ENCODE measurements around the gene SPATA20.

The SPATA20 gene

GRCh38 chr17:50540560-50541401, 6.2 kb upstream of the SPATA20 start:
- H3K27me3 Mint-ChIP-seq: peaks cover 46% of the 10 kb centered on the region
- H3K36me3 Mint-ChIP-seq: no peaks in the 10 kb centered on the region
- DNase-seq: no peak
- H3K27ac Mint-ChIP-seq: no peak overlapping the region
- no peaks in the 10 kb centered on the region for H3K9me3 Mint-ChIP-seq
- H3K4me1 Mint-ChIP-seq: peaks cover 23% of the 10 kb centered on the region
- CTCF ChIA-PET: interaction anchor here (1.1 to 4.0 kb wide), 5 partner anchors 10 to 90 kb away, joined by 3 to 21 read pairs (median 8); no protein-coding TSS in a partner anchor
- H3K4me3 Mint-ChIP-seq: peak overlapping the region; percentile 77

- H3K27me3 Mint-ChIP-seq: peaks cover 47% of the 10 kb centered on the region
- no peaks in the 10 kb centered on the region for H3K9me3 Mint-ChIP-seq
- H3K36me3 Mint-ChIP-seq: no peaks in the 10 kb centered on the region
- peak overlapping the region; percentile 77 for H3K4me3 Mint-ChIP-seq
- CTCF ChIA-PET: interaction anchor here (1.0 to 4.0 kb wide), 7 partner anchors 10 to 89 kb away, joined by 3 to 21 read pairs (median 4); no protein-coding TSS in a partner anchor
- no peak for DNase-seq
- H3K4me1 Mint-ChIP-seq: peaks cover 23% of the 10 kb centered on the region
- H3K27ac Mint-ChIP-seq: no peak overlapping the region
Observed at GRCh38 chr17:50541402-50541715, 5.6 kb upstream of the SPATA20 start.

DNA sequence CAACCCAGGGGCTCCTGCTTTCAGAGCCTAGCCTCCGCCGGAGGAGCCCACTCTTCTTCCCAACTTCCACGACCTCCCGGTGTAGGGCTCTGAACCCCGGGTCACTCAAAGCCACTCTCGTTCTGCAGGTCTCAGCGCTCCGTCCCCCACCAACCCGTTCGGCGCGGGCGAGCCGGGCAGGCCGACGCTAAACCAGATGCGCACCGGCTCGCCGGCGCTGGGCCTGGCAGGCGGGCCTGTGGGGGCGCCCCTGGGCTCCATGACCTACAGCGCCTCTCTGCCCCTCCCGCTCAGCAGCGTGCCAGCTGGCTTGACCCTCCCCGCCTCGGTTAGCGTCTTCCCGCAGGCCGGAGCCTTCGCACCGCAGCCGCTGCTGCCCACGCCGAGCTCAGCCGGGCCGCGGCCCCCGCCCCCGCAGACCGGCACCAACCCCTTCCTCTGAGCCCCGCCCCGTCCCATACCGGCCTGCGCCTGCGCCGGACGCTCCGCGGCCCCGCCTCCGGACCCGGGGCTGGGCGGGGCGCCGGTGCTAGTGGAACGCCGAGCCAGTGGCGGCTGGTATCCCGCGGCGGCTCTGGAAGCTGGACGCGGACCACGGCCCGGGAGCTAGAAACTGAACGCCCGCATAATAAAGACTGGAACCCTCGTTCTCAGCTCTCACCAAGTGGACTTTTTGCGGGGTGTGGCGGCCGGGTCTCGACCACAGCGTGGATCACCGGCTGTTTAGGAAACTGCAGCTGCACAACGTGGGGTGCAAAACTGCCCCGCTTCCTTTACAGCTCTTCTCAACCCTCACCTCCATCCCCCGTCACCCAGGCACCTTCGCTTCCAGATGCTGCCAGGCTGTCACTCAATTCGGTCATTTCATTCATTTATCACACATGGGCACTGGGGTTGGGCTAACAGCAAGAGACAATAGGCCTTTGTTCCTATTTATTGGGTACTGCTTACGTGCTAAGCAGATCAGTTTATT, 5.0 kb upstream of the SPATA20 start:
- peak; percentile 88 for DNase-seq
- Mint-ChIP-seq H3K27me3 (peaks cover 48% of the 10 kb centered on the region), H3K4me1 (peaks cover 25% of the 10 kb centered on the region), H3K9me3 (no peaks in the 10 kb centered on the region), H3K27ac (peak overlapping the region; percentile 62), H3K4me3 (peak overlapping the region; percentile 77), H3K36me3 (no peaks in the 10 kb centered on the region)
- CTCF ChIA-PET: interaction anchor here (0.7 to 4.0 kb wide), 14 partner anchors 9 to 89 kb away, joined by 3 to 21 read pairs (median 4); no protein-coding TSS in a partner anchor

DNA sequence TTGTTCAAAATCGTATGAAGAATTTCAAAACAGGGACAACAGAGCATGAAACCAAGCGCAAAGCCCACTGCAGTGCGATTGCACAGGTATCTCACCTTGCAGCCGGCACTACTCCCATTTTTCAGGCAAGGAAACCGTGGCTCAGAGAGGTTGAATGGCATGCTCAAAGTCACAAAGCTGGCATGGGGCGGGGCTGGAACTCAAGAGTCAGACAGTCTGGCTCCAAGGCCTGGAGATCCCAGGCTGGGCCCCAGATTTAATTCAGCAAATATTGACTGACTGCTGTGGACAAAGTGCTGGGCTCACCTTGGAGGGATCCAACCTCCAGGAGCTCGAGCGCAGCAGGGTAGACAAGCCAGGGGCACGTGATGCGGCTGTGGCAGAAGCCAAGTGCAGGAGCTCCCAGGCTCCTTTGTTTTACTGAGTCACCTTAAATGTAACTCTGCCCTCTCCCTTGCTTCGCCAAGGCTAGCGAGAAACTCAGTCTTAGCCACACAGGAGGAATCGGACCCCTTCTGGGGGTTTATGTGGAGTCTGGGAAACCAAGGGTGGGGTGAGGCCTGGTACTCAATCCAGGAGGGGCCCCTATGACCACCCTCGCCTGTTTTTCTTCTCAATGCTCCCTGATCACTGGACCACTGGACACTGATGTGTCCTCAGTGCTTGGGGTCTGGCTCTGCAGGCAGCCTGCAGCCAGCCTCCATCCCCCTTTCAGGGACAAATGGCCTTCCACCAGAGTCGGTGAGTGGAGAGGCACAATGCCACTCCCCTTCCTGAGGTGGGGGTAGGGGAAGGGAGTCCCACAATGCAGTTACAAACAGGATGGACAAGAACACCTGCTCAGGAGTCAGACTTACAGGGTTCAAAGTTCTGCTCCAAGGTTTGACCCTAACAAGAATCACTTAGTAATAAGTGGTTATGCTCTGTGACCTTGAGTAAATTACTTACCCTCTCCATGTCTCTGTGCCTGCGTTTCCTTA, 3.9 kb upstream of the SPATA20 start:
- DNase-seq: no peak
- CTCF ChIA-PET: interaction anchor here (1.0 to 4.0 kb wide), 13 partner anchors 13 to 88 kb away, joined by 3 to 21 read pairs (median 4); no protein-coding TSS in a partner anchor
- Mint-ChIP-seq H3K27me3 (peaks cover 42% of the 10 kb centered on the region), H3K36me3 (no peaks in the 10 kb centered on the region), H3K9me3 (no peaks in the 10 kb centered on the region), H3K4me3 (peak overlapping the region; percentile 77), H3K4me1 (peaks cover 30% of the 10 kb centered on the region), H3K27ac (no peak overlapping the region)

GRCh38 chr17:50544516-50544915, 2.5 kb upstream of the SPATA20 start:
- Mint-ChIP-seq H3K4me1 (peaks cover 30% of the 10 kb centered on the region), H3K27me3 (peaks cover 42% of the 10 kb centered on the region), H3K4me3 (no peak overlapping the region), H3K36me3 (no peaks in the 10 kb centered on the region), H3K27ac (no peak overlapping the region), H3K9me3 (no peaks in the 10 kb centered on the region)
- CTCF ChIA-PET: interaction anchor here (1.3 to 4.0 kb wide), 3 partner anchors 11 to 86 kb away, joined by 3 to 12 read pairs (median 5); no protein-coding TSS in a partner anchor
- DNase-seq: no peak

DNA sequence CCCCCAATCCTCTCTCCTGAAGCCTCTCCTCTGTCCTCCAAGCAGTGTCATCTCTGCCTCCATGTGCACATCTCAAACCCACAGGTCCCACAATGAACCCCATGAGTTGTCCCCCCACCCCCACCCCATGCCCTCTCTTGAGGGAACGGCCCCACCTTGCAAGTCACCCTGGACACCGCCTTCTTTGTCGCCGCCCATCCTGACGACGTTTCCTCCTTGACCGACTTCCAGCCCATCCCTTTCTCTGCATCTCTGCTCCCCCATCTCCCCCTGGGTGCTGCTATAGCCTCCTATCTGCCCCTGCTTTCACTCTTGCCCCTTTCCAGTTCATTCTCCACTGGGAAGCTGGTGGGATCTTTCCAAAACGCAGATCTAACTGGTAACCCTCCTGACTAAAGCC, 1.7 kb upstream of the SPATA20 start:
- H3K36me3 Mint-ChIP-seq: no peaks in the 10 kb centered on the region
- H3K4me1 Mint-ChIP-seq: peaks cover 28% of the 10 kb centered on the region
- H3K27ac Mint-ChIP-seq: no peak overlapping the region
- peaks cover 42% of the 10 kb centered on the region for H3K27me3 Mint-ChIP-seq
- DNase-seq: no peak
- H3K4me3 Mint-ChIP-seq: no peak overlapping the region
- no peaks in the 10 kb centered on the region for H3K9me3 Mint-ChIP-seq
- CTCF ChIA-PET: interaction anchor here (0.8 to 1.7 kb wide), 2 partner anchors 80 to 86 kb away, joined by 4 read pairs; no protein-coding TSS in a partner anchor

- Mint-ChIP-seq H3K27ac (no peak overlapping the region), H3K36me3 (no peaks in the 10 kb centered on the region), H3K27me3 (peaks cover 36% of the 10 kb centered on the region), H3K9me3 (no peaks in the 10 kb centered on the region), H3K4me3 (peak overlapping the region; percentile 73), H3K4me1 (peaks cover 25% of the 10 kb centered on the region)
- no peak for DNase-seq
- CTCF ChIA-PET: interaction anchor here (1.1 to 2.1 kb wide), 8 partner anchors 35 to 306 kb away, joined by 3 to 25 read pairs (median 3); no protein-coding TSS in a partner anchor
Observed at GRCh38 chr17:50546701-50547034, 306 bp upstream of the SPATA20 start.

DNA sequence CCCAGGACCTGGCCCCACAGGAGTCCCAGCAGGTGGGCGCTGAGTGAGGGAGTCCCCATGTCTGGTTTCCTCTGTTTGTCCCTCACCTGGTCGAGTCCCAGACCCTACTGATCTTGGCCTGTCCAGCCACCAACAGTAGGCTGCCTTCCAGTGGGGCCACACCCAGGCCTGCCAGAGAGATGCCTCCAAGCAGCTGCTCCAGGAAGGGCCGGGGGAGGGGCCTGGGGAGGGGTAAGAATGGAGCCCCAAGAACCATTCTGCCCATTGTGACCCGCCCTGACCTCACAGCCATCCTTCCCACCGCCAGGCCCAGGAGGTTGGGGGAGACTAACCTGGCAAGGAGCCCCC, 736 bp downstream of the SPATA20 start:
- DNase-seq: no peak
- peaks cover 17% of the 10 kb centered on the region for H3K4me1 Mint-ChIP-seq
- H3K27ac Mint-ChIP-seq: peak overlapping the region; percentile 63
- peaks cover 31% of the 10 kb centered on the region for H3K27me3 Mint-ChIP-seq
- no peaks in the 10 kb centered on the region for H3K9me3 Mint-ChIP-seq
- H3K4me3 Mint-ChIP-seq: peak overlapping the region; percentile 73
- no peaks in the 10 kb centered on the region for H3K36me3 Mint-ChIP-seq
- CTCF ChIA-PET: interaction anchor here (1.0 to 2.1 kb wide), 3 partner anchors 38 to 147 kb away, joined by 3 to 25 read pairs (median 3); no protein-coding TSS in a partner anchor

- CTCF ChIA-PET: interaction anchor here (2.9 kb wide), 1 partner anchor 12 kb away, joined by 13 read pairs; the partner anchor contains the start of gene CACNA1G
- H3K27me3 Mint-ChIP-seq: peaks cover 36% of the 10 kb centered on the region
- no peak overlapping the region for H3K27ac Mint-ChIP-seq
- DNase-seq: no peak
- H3K9me3 Mint-ChIP-seq: no peaks in the 10 kb centered on the region
- no peak overlapping the region for H3K4me3 Mint-ChIP-seq
- peaks cover 13% of the 10 kb centered on the region for H3K4me1 Mint-ChIP-seq
- H3K36me3 Mint-ChIP-seq: no peaks in the 10 kb centered on the region
Observed at GRCh38 chr17:50548831-50549230, 1.9 kb downstream of the SPATA20 start.

DNA sequence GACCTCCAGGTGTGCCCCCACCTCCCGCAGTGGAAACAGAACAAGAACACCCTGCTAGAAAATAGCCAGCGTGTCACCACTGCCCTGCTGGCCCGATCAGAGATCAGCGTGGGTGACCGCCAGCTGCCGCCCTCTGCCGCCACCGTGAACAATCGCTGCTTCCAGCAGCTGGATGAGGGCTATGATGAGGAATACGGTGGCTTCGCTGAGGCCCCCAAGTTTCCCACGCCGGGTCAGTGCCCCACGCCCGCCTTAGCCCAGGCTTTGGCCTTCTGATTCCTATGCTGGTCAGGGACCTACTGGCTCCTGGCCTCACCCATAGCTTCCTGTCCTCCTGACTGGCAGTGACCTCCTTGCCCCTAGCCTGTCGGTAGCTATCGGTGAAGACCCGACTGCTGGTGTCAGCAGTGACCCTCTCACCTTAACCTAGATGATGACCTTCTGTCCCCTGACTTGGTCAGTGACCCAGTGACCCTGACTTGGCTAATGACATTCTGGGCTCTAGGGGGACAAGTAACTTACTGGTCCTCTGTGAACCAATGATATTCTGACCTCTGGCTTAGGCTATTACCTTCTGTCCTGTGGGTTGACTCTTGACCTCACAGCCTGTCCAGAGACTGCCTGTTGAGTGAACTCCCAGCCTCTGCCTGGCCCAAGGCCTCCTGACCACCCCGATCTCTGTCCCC, 2.4 kb downstream of the SPATA20 start:
- CTCF ChIA-PET: interaction anchor here (2.0 to 3.4 kb wide), 4 partner anchors 11 to 145 kb away, joined by 5 to 22 read pairs (median 10); partner anchors contain the start of gene CACNA1G
- DNase-seq: no peak
- H3K36me3 Mint-ChIP-seq: no peaks in the 10 kb centered on the region
- peaks cover 9% of the 10 kb centered on the region for H3K4me1 Mint-ChIP-seq
- no peak overlapping the region for H3K27ac Mint-ChIP-seq
- no peak overlapping the region for H3K4me3 Mint-ChIP-seq
- H3K27me3 Mint-ChIP-seq: peaks cover 30% of the 10 kb centered on the region
- H3K9me3 Mint-ChIP-seq: no peaks in the 10 kb centered on the region

DNA sequence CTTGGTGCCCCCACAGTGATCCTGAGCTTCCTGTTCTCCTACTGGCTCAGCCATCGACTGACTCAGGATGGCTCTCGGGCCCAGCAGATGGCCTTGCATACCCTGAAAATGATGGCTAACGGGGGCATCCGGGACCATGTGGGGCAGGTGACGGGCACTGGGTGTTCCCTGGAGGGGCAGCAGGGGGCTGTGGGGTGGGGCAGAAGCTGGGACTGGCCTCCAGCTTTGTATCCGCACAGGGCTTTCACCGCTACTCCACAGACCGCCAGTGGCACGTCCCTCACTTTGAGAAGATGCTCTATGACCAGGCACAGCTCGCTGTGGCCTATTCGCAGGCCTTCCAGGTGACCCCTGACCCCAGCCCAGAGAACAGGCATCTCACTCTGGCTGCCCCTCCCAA, 3.0 kb downstream of the SPATA20 start:
- Mint-ChIP-seq H3K4me3 (no peak overlapping the region), H3K27ac (no peak overlapping the region), H3K27me3 (peaks cover 25% of the 10 kb centered on the region), H3K36me3 (no peaks in the 10 kb centered on the region), H3K4me1 (peaks cover 7% of the 10 kb centered on the region), H3K9me3 (no peaks in the 10 kb centered on the region)
- no peak for DNase-seq
- CTCF ChIA-PET: interaction anchor here (2.0 to 3.4 kb wide), 4 partner anchors 11 to 145 kb away, joined by 5 to 22 read pairs (median 10); partner anchors contain the start of gene CACNA1G

DNA sequence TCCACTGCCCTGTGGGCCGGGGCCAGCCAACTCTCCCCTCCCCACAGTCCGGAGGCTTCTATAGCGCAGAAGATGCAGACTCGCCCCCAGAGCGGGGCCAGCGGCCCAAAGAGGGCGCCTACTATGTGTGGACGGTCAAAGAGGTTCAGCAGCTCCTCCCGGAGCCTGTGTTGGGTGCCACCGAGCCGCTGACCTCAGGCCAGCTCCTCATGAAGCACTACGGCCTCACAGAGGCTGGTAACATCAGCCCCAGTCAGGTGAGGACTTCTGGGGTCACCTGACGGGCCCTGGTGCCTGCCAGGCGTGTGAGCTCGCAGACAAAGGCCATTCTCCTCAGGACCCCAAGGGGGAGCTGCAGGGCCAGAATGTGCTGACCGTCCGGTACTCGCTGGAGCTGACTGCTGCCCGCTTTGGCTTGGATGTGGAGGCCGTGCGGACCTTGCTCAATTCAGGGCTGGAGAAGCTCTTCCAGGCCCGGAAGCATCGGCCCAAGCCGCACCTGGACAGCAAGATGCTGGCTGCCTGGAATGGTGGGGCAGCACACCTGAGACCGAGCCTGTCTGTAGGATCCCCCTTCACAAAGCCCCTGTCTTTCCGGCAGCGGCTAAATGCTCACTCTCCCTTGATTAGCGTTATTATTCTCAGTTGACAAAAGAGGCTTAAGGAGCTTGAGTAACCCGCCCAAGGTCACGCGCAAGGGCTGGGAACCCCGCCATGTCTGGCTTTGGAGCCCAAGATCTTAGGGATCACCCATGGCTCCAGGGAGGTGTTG, 3.9 kb downstream of the SPATA20 start:
- H3K4me3 Mint-ChIP-seq: no peak overlapping the region
- H3K4me1 Mint-ChIP-seq: peaks cover 7% of the 10 kb centered on the region
- no peak overlapping the region for H3K27ac Mint-ChIP-seq
- H3K9me3 Mint-ChIP-seq: no peaks in the 10 kb centered on the region
- DNase-seq: no peak
- peaks cover 21% of the 10 kb centered on the region for H3K27me3 Mint-ChIP-seq
- CTCF ChIA-PET: interaction anchor here (0.9 to 3.4 kb wide), 7 partner anchors 9 to 290 kb away, joined by 3 to 22 read pairs (median 5); partner anchors contain the start of gene CACNA1G
- no peaks in the 10 kb centered on the region for H3K36me3 Mint-ChIP-seq
